WI38 (cell line): Measurements from ENCODE around the gene SEMA3E.

Source experiments
- H3K4me3 ChIP-seq: 2 replicates; pipeline ENCODE4 v1.5.1; 2011; ENCODE audit warnings: low read depth, mild to moderate bottlenecking, control low read depth, low read length
- CTCF ChIP-seq: IDR thresholded peaks from 2 replicates; pipeline ENCODE4 v1.5.1; 2012; ENCODE audit warnings: low read depth, mild to moderate bottlenecking, control low read depth, low read length

Gene SEMA3E

GRCh38 chr7:83514977-83515376, 134.0 kb downstream of the SEMA3E start:
- no peak for TF ChIP-seq CTCF
- H3K4me3 ChIP-seq, result no peak overlapping the region

- no peak for TF ChIP-seq CTCF
- H3K4me3 ChIP-seq, result no peak overlapping the region
Measured at GRCh38 chr7:83509255-83510021, 139.5 kb downstream of the SEMA3E start.

- TF ChIP-seq CTCF, result no peak
Measured at GRCh38 chr7:83504330-83504729, 144.6 kb downstream of the SEMA3E start.

GRCh38 chr7:83502636-83503035, 146.3 kb downstream of the SEMA3E start:
- no peak overlapping the region for H3K4me3 ChIP-seq
- no peak for TF ChIP-seq CTCF

More at GRCh38 chr7:83504330-83504729, 144.6 kb downstream of the SEMA3E start:
- H3K4me3 ChIP-seq, result no peak overlapping the region

- no peak for TF ChIP-seq CTCF
- H3K4me3 ChIP-seq, result no peak overlapping the region
Measured at GRCh38 chr7:83494683-83495082, 154.3 kb downstream of the SEMA3E start.

GRCh38 chr7:83492802-83493201, 156.1 kb downstream of the SEMA3E start:
- no peak overlapping the region for H3K4me3 ChIP-seq
- TF ChIP-seq CTCF, result no peak

- no peak overlapping the region for H3K4me3 ChIP-seq
- TF ChIP-seq CTCF, result no peak
Measured at GRCh38 chr7:83487801-83488200, 161.1 kb downstream of the SEMA3E start.
